Effector CD8-positive, alpha-beta T cell (primary cell): ENCODE results near the gene RAB31.
"Not testable (repeated sequence)": the region's sequence is repeated elsewhere in the genome, so short reads cannot be mapped to it uniquely, and the experiment has no call there.

Source experiments
- DNase-seq: peaks from one replicate; lab custom pipeline; 2025; lab: John Stamatoyannopoulos, UW
- total RNA-seq, 4 experiments: gene quantifications; one replicate each; lab custom pipeline; 2026; lab: John Stamatoyannopoulos, UW

RAB31 gene, protein sequence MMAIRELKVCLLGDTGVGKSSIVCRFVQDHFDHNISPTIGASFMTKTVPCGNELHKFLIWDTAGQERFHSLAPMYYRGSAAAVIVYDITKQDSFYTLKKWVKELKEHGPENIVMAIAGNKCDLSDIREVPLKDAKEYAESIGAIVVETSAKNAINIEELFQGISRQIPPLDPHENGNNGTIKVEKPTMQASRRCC
- total RNA-seq: 0.71 to 3.4 (median 2.8) reads per million in 4 experiments

DNA sequence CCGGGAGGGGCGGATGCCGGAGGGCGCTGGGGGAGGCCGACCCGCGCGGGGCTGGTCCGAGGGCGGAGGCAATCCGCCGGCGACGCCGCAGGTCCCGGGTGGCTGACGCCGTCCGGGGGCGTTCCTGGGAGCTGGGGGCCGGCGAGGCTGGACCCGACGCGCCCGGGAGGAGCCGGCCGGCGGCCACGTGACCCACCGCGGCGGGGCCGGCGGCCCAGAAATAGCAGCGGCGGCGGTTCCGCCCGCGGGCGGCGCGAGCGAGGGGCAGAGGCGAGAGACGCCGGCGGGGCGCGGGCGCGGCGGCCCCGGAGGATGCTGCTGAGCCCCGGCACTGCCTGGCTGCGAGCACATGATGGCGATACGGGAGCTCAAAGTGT lies at the start of gene RAB31:
RAB31 (plus strand) TSS at position 245 of the 377 bp plus-strand sequence; CDS start at position 350, 105 bp downstream.
- DNase-seq: no peak

DNA sequence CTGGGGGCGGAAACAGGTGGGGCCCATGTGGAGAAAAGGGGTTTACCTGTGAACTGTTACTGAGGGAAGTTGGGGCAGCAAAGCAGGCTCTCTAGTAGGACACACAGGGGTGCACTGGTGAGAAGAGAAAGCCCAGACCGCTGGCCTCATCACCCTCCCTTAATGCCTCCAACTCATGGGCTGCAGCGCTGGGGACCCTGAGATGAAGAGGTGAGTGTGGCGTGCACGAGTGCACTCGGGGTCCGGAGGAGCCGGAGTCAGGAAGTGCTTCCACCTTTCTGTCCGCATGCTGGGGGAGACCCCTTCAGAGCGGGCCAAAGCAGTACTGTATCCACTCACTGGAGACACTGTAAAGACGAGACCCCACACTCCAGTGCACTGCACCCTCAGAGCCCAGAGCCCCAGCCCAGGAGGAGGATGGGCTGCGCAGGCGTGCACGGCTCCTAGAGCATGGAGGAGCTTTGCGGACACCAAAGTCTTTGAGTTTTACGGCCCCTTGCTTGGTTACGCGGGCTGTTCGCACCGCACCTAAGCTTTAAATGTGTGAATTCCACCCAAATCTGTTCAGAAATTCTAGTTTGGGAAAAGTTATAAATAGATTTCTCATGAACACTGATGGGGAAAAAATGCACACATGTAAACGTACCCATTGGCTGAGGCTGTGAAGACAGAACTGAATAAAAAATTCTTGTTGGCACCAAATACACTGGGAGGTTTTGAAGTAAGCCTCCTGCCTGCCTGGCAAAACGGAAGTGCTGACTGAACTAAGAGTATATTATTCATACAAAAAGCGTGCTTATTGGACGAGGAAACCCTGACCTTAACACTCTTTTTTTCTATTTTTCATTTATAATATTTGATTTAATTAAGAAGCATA lies 48.4 kb upstream of the RAB31 start:
- DNase-seq: no peak

DNA sequence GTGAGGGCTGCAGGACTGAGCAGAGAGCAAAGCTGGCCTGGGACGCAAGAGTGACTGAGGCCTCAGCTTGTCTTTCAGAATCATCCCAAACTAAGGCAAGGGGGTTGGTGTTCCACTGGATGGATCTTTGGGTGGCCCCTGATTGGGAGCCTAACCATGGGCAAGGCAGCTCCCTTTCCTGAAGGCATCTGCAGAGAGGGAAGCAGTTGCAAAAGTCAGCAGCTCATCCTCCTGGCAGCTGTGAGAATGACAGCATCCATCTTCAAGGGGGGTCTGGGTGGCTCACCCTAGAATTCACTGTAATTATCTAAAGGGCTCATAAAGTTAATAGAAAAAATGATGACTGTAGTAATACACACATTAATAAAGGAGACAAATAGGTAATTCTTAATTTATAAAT lies 46.5 kb upstream of the RAB31 start:
- DNase-seq: no peak

DNA sequence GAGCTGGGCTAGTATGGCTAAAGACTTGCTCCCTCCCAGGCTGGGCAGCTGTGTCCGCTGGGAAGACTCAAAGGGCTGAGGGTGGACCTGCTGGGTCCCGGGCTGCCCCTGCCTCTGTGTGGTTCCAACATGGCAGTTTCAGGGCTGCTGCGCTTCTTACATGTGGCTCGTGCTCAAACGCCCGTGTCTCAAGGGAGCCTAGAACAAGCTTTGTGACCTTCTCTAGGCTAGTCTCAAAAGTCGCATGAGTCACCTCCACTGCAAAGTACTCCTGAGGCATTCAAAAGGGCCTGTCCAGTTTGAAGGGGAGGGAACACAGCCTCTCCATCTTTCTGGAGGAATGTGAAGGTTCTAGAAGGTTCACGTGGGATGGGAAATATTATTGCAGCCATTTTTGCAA lies 44.7 kb upstream of the RAB31 start:
- no peak for DNase-seq

DNA sequence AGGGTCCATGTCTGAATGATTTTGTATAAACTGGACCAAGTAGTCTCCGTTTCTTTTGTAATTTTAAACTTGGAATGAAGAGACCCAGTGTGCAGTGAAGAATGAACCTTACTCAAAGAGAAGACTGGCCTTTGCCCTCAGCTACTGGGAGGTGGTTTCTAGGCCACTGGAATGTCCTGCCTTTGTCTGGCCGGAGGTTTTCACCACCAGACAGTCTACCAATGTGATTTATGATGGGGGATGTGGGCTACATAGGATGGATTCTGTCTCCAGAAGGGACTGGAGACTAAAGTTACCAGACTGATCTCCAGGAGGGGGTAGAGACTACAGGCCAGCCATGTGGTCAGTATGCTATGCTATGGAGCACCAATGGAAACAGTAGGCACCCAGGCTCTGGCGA lies 42.8 kb upstream of the RAB31 start:
- no peak for DNase-seq

DNA sequence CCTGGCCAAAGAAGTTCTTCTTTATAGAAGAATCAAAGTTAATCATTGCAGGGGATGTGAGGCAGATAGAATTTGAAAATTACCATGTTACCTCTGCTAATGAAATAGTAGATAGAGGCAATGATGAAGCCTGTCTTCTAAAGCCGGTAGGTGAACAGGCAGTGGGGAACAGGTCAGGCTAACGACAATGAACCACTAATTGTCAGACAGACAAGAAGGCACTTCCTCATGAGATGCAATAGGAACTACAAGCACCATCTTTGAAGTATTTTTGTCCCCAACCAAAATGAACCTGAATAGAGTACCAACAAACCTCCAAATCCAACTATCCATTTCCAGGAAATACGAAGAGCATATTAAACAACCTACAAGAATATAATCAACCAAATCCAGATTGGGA lies 41.6 kb upstream of the RAB31 start:
- no peak for DNase-seq

DNA sequence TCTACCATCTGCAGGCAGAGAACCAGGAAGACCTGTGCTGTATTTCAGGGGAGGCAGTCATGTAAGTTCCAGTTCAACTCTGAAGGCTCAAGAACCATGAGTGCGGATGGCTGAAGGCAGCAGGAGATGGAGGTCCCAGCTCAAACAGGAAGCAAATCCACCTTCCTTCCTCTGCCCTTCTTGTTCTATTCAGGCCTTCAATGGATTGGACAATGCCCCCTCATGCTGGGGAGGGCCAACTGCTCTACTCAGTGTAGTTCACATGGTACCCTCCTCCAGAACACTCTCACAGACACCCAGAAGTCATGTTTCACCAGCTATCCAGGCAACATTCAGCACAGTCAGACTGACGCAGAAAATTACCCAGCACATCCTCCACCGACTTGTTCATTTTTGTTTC lies 39.1 kb upstream of the RAB31 start:
- no peak for DNase-seq

DNA sequence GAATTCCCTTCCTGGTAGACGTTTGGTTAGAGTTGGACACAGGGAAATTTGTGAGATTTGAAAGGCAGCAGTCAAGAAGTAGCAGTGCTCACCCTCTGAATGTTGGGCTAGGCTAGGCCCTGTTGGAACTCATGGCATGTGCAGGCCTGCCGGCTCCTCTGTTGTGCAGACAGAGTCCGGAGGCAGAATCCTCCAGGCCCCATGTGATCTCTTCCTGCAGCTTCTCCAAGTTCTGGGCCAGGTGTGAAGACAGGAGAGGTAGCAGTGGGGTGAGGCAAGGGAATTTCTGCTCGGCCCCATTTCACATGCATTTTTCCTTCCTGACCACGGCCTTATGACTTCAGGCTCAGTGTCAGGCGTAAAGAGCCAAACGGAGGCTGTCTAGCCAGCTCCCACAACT lies 36.9 kb upstream of the RAB31 start:
- no peak for DNase-seq

DNA sequence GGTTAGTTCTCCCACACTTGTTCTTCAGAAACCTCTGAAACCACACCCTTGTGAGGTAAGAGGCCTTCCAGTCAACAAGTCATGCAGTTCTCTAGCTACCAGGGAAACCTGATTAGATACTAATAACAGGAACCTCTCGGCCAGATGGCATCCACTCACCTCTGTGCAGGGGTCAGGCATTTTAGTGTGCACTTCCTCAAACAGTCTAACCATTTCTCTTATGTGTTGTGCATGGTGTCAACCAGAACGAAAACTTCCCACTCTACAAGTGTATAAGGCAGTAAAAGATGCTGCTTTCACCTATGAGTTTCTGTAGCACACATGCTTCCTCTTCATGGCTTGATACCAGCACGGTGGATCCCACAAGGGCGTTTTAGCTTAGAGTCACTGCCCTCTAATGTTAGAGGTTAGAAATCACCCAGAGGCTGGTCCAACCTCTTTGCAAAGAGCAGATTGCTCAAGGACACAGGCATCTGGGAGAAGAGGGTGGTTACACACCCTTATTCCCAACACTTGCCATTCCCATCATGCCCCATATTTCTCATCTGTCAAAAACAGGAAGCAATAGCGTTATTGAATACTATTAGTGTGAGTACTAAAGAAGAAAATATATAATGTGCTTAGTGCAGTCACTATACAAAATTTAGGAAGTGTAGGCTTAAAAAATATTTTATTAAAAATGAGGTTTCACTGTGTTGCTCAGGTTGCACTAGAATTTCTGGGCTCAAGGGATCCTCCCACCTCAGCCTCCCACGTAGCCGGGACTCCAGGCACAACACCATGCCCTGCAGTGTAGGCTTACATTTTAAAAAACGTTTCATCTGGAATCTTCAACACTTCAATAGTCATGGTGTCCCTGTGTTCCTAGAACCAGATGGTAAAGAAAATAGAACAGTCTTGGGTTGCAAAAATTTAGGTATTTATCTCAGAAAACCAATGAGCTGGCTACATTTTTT lies 34.5 kb upstream of the RAB31 start:
- DNase-seq: no peak

DNA sequence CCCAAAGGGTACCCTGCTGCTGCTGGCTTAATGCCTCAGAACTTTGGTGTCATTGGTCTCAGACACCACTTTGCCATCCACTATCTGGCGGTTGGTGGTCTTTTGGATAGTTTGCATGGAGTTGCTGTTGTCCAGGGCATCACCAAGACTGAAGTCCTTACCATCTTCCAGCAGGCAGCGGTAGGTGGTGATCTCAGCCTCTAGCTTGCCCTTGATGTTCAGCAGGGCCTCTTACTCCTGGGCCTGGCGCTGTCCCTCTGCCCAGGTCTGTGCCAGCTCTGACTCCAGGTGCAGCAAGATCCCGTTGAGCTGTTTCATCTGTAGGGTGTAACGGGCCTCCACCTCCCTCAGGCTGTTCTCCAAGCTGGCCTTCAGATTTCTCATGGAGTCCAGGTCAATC lies 29.9 kb upstream of the RAB31 start:
- not testable (repeated sequence) for DNase-seq

DNA sequence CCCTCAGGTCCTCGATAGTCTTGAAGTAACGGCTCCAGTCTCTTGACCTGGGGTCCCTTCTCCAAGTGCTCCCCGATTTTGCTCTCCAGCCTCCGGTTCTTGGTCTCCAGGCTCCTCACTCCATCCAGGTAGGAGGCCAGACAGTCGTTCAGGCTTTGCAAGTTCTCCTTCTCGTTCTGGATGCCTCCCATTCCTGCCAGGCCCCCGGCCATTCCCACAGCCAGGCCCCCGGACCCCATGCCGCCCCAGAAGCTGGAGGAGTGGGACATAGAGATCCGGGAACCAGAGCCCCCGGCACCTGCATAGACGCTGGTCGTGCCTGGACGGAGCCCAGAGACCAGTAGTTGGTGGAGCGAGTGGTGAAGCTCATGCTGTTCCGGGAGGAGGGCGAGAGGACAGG lies 29.0 kb upstream of the RAB31 start:
- DNase-seq: no peak

DNA sequence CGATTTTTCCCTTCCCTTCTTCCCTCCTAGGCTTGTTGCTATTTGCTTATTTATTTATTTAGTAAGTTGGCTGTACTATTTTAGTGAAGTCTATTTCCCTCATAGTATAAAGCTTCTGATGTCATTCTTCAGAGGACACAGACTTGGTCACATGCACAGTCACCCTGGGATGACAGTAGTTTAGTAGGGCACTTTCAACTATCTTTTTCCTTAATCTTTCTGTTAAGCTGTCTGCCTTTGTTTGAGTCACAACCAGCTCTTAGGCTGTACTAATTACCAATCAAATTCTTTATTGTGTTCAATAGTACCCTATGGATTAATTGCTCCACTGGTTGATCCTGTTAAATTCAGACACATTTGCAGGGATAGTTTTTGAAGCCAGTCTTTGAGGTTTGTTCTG lies 26.9 kb upstream of the RAB31 start:
- no peak for DNase-seq

DNA sequence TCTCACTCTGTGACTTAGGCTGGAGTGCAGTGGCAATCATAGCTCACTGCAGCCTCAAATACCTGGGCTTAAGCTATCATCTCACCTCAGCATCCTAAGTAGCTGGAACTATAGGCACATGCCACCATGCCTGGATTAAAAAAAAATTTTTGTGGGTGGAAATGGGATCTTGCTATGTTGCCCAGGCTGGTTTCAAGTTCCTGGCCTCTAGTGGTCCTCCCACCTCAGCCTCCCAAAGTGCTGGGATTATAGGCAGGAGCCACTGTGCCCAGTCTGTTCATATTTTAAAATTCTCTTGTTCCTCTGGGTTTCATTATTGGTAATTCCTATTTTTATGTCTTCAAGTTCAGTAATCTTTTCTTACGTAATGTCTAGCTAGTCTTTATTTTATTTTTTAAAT lies 25.5 kb upstream of the RAB31 start:
- no peak for DNase-seq

DNA sequence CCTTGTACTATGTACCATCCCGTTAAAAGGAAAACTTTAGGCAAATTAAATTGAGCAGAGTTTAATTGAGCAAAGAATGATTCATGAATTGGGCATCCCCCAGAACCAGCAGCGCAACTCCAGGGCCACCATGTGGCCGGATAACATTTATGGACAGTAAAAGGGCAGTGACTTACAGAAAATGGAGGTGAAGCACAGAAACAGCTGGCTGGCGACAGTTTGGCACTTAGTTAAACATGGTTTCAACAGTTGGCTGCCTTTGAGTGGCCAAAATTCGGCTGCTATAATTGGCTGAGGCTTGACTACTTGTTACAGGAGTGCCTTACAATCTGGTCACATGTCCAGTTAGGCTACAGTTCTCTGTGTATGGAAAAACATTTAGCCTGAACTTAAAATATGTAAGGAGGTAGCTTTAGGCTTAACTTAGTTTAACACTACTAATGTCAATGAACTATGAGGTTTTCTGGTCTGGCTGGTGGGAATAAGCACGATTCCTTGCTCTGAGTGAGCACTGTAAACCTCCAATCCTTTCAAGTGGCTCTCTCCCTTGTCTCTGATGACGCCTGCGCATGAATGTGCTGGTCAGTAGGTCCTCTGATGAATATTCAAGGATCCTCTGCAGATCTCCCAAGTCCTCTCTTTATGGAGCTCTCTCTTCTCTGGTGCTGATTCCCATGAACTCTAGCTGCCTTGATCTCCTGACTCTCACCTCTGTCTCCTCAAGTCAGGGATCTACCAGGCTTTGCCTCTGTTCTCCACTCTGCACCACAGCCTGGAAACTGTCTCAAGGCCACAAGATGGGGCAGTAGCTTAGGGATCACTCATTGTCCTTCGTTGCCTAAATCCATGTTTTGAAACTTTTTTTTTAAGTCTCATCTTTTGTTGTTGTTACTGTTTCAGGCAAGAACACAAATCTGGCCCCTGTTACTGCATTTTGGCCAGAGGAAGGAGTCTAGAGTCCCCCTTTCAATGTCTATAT lies 24.4 kb upstream of the RAB31 start:
- no peak for DNase-seq

DNA sequence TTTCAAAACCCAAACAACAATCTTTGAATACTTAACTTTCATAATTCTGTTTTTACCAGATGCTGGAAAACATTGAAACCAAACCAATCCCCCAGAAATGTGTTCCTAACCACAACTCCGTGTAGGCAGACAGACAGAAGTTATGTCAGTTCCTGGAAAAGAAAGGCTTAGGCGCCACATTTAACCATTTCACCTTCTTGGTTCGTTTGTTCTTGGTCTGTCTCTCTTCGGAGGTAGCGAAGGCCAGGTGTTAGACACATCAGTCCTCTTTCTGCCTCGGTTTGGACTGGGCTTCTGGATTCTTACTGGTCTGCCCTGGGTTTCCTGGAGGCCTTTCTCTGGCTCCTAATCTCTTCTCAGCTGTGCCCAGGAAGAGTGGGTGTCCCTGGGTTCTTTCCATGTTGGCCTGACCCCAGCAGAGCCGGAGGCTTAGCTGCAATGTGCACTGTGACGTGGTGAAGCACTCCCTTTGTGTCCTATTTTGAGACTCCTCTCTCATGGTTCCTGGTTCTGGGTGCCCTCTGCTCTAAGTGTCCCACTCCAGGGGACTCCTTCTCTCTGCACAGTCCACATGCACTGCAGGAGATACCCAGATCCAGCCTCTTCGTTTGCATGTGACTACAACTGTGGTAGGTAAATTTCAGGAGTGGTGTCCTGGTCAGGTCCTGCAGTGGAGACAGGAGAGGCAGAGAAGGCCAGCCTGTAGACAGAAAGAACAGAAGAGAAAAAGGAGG lies 23.1 kb upstream of the RAB31 start:
- DNase-seq: no peak

DNA sequence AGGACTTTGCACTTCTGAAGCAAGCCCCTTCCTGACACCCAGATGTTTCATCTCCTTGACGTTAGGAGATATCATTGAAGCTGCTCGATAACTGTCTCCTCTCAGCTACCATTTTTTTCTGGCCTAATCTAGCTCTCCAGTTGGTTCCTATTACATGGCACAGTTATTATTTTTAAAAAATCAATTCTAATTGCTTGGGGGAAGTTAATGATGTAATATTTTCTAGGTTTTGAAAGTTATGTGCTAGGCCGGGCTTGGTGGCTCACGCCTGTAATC lies 22.5 kb upstream of the RAB31 start:
- DNase-seq: no peak

DNA sequence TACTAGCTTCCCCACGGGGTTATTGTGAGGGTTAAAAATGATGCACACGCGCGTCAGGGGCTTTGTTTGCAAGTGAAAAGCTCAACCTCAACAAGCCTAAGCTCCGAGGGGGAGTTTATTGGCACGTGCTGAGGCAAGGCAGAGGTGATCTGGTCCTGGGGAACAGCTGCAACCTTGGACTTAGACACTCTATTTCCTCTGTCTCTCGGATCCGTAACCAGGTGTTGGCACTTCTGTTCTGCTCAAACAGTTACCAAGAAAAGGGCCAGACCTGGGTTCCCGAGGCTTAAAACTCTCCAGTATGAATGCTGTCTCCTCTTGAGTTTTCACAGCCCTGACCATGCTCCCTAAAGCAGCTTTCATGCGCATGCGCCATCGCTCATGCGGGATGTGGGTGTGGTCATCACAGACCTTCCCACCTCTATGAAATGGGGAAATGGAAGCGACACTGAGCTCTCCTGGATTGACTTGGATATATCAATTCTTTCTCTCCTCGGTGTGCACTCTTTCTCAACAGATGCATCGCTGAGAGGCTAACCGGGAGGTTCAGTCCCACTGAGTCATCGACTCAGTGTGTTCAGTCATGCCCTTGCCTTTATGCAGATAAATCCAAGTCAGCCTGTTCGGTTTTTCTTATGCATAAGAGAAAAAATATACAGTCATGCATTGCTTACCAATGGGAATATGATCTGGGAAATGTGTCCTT lies 19.9 kb upstream of the RAB31 start:
- DNase-seq: no peak

DNA sequence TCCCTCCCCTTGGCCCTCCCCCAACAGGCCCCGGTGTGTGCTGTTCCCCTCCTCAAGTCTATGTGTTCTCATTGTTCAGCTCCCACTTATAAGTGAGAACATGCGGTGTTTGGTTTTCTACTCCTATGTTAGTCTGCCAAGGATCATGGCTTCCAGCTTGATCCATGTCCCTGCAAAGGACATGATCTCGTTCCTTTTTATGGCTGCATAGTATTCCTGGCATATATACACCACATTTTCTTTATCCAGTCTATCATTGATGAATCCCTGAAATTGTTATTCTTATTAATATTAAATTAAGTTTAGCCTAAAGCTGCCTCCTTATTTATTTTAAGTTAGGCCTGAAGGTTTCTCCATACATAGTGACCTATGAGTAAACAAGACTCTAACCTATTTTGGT lies 18.8 kb upstream of the RAB31 start:
- DNase-seq: no peak

DNA sequence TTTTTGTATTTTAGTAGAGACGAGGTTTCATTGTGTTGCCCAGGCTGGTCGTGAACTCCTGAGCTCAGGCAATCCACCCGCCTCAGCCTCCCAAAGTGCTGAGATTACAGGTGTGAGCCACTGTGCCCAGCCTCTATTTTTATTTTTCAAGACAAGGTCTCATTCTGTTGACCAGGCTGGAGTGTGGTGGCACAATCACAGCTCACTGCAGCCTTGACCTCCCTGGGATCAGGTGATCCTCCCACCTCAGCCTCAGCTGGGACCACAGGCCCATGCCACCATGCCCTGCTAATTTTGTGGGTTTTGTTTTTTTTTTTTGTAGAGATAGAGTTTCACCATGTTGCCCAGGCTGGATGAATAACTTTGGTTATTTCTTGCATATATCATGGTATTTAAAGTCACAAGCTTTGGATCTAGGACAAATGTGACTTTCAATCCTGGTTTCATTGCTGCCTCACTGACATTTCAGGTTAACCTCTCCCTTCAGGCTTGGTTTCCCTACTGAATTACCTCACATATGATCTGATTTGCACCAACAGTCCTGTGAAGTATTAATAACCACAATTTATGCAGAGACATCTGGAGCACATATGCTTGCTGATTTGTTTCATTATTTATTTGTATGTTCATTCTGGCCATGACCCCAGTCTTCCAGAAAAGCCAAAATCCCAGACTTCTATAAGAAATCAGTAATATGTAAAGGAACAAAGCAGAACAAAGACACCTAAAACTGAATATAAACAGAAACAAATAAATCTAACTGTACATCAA lies 17.5 kb upstream of the RAB31 start:
- no peak for DNase-seq
